ENCODE results near the gene EXOSC10.

DNA sequence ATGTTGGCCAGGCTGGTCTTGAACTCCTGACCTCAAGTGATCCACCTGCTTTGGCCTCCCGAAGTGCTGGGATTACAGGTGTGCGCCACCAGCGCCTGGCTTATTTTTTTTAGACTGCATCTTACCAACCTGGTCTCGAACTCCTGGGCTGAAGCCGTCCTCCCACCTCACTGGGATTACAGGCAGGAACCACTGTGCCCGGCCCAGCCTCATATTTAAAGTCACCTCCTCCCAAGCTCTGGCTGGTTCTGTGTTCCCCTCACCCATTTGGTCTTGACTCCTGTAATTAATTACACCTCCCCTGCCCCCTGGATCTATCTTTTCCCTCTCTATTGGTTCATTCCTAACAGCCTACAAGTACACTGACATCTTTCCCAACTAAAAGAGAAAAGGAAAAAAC, 1.7 kb upstream of the EXOSC10 start:
- no peak for TF ChIP-seq ZNF140 (tag by site-specific recombination; IDR thresholded peaks at IDR 0.05)
- TF ChIP-seq YY1 (tag by site-specific recombination; IDR thresholded peaks at IDR 0.05), result no peak
- TF ChIP-seq, protein P1, sequence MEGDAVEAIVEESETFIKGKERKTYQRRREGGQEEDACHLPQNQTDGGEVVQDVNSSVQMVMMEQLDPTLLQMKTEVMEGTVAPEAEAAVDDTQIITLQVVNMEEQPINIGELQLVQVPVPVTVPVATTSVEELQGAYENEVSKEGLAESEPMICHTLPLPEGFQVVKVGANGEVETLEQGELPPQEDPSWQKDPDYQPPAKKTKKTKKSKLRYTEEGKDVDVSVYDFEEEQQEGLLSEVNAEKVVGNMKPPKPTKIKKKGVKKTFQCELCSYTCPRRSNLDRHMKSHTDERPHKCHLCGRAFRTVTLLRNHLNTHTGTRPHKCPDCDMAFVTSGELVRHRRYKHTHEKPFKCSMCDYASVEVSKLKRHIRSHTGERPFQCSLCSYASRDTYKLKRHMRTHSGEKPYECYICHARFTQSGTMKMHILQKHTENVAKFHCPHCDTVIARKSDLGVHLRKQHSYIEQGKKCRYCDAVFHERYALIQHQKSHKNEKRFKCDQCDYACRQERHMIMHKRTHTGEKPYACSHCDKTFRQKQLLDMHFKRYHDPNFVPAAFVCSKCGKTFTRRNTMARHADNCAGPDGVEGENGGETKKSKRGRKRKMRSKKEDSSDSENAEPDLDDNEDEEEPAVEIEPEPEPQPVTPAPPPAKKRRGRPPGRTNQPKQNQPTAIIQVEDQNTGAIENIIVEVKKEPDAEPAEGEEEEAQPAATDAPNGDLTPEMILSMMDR (tag by site-specific recombination; IDR thresholded peaks at IDR 0.05), result no peak
- no peak for TF ChIP-seq TCF7L2 (IDR thresholded peaks at IDR 0.05; ENCODE audit: borderline replicate concordance, low read depth, low read length)
- TF ChIP-seq ZNF121 (tag by site-specific recombination; IDR thresholded peaks at IDR 0.05), result no peak
- no peak for TF ChIP-seq ZNF629 (tag by site-specific recombination; IDR thresholded peaks at IDR 0.05)
- TF ChIP-seq ZNF311 (tag by site-specific recombination; IDR thresholded peaks at IDR 0.05; ENCODE audit: borderline replicate concordance), result no peak
- no peak for TF ChIP-seq ZNF324 (tag by site-specific recombination; IDR thresholded peaks at IDR 0.05)
- peak; percentile 62 for TF ChIP-seq PRDM10 (tag by site-specific recombination; IDR thresholded peaks at IDR 0.05)
- TF ChIP-seq ZNF2 (tag by site-specific recombination; IDR thresholded peaks at IDR 0.05), result no peak

All from HEK293 (cell line).